Kidney (tissue), 14 donors: Measurements from ENCODE around the gene GNAI3. TPM values are rescaled to one million over a fixed set of nuclear protein-coding genes. Genes with fewer than 3 reads are reported as not detected.

ENCODE experiments used
- DNase-seq, 5 donors: peaks; one replicate each; pipeline ENCODE4 v3.0.0-alpha.2; 2013 to 2020
- FAIRE-seq: peaks from 2 replicates; lab custom pipeline; 2012; peaks lifted over from hg19 to GRCh38; lab: Jason Lieb, UNC
- H3K27ac ChIP-seq, 2 donors: one replicate each; pipeline ENCODE4 v1.7.0; 2013; ENCODE audit warnings: low read depth in 2 of 2, low read length in 2 of 2, inconsistent platforms in 1 of 2
- H3K27me3 ChIP-seq: one replicate; pipeline ENCODE4 v1.7.1; 2013; ENCODE audit warnings: low read length, inconsistent platforms; ENCODE audit not compliant: control insufficient read depth, insufficient read depth
- H3K36me3 ChIP-seq, 3 donors: one replicate each; pipeline versions ENCODE4 v1.7.0 to v1.7.1; 2013; ENCODE audit warnings: low read length in 3 of 3, control low read depth in 1 of 3, inconsistent platforms in 1 of 3; ENCODE audit not compliant: insufficient read depth in 3 of 3, control insufficient read depth in 2 of 3
- H3K4me1 ChIP-seq, 3 donors: one replicate each; pipeline versions ENCODE4 v1.7.0 to v1.7.1; 2013; ENCODE audit warnings: low read length in 3 of 3, inconsistent platforms in 1 of 3, low read depth in 1 of 3; ENCODE audit not compliant: control insufficient read depth in 2 of 3, insufficient read depth in 2 of 3
- H3K4me3 ChIP-seq, 3 donors: one replicate each; pipeline versions ENCODE4 v1.7.0 to v1.8.1; 2013; ENCODE audit warnings: low read length in 3 of 3, control low read depth in 1 of 3, inconsistent platforms in 1 of 3
- H3K9ac ChIP-seq, 3 donors: one replicate each; pipeline versions ENCODE4 v1.7.0 to v1.7.1; 2013; ENCODE audit warnings: low read length in 3 of 3, control low read depth in 1 of 3, inconsistent platforms in 1 of 3
- H3K9me3 ChIP-seq, 3 donors: one replicate each; pipeline versions ENCODE4 v1.7.0 to v1.7.1; 2013; ENCODE audit warnings: low read length in 3 of 3, control low read depth in 1 of 3, inconsistent platforms in 1 of 3; ENCODE audit not compliant: control insufficient read depth in 2 of 3, insufficient read depth in 1 of 3
- intact Hi-C: fragments of 100-400 bp; cut with DNase I; formaldehyde crosslinking; loops from one replicate; pipeline ENCODE4 v1.11.1; 2022
- polyA plus RNA-seq: library from polyadenylated mRNA; stranded (reverse); fragments of 350-450 nt; fragmentation: Illumina TruSeq; extraction: RNeasy Lipid Tissue Mini Kit (QIAGEN cat#74804); gene quantifications from one replicate; pipeline ENCODE4 v1.2.3, GENCODE V29; 2014; ENCODE audit warnings: low read depth, low replicate concordance; ENCODE audit not compliant: insufficient read depth
- total RNA-seq: library from RNA; stranded (reverse); fragmentation: NEBNext Ultra II Directional; extraction: Animal tissue kit (Norgen Biotek cat#: 25700); gene quantifications from one replicate; pipeline ENCODE4 v1.2.1, GENCODE V29; 2021
- TF ChIP-seq, protein P1 (sequence below): IDR thresholded peaks from 3 replicates; pipeline ENCODE4 v1.5.1; 2012; ENCODE audit warnings: mild to moderate bottlenecking, moderate library complexity, borderline replicate concordance; ENCODE audit not compliant: insufficient read depth; ENCODE audit errors: extremely low read depth
- donor health status: control.
- donor health status: control.
- donor health status: control.
- donor health status: control.
- donor health status: control.
- donor health status: DM: yes; HTN: yes; CAD: no.
- donor health status: Normal renal cell carcinoma (clear cell type).

GNAI3 gene
- total and polyA plus RNA-seq, 2 donors from 2014 or later = 4.2 to 8.0 TPM

DNA sequence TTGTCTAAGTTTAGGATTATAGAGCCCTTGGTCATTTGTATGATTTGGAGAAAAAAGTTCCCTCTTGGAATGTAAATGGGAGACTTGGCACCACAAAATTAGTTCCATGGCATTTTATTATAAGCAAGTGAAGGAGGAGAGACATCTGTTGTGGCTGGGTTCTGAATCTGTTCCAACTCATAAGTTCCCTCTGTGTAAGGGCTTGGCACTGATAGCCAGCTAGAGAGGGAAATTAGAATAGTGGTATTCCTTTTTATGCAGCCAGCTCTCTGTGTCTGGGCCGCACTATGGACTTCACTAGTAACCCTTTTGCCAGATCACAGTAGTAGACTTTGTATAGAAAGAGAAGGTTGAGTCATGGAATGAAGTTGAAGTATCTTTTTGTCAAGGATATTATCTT is 31.1 kb downstream of the GNAI3 start:
- Histone ChIP-seq H3K27me3 (no peaks in the 10 kb centered on the region), H3K4me3 (no peak overlapping the region), H3K9me3 (no peaks in the 10 kb centered on the region), H3K36me3 (peaks cover 7 to 23% (median 8%) of the 10 kb centered on the region in 3 donors), H3K9ac (no peak overlapping the region), H3K27ac (no peak overlapping the region), H3K4me1 (peaks cover 0 to 9% (median 0%) of the 10 kb centered on the region in 3 donors)
- no peak for FAIRE-seq
- TF ChIP-seq, protein P1, sequence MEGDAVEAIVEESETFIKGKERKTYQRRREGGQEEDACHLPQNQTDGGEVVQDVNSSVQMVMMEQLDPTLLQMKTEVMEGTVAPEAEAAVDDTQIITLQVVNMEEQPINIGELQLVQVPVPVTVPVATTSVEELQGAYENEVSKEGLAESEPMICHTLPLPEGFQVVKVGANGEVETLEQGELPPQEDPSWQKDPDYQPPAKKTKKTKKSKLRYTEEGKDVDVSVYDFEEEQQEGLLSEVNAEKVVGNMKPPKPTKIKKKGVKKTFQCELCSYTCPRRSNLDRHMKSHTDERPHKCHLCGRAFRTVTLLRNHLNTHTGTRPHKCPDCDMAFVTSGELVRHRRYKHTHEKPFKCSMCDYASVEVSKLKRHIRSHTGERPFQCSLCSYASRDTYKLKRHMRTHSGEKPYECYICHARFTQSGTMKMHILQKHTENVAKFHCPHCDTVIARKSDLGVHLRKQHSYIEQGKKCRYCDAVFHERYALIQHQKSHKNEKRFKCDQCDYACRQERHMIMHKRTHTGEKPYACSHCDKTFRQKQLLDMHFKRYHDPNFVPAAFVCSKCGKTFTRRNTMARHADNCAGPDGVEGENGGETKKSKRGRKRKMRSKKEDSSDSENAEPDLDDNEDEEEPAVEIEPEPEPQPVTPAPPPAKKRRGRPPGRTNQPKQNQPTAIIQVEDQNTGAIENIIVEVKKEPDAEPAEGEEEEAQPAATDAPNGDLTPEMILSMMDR = no peak
- no peak for DNase-seq
- intact Hi-C loops = no loop called here

- H3K9me3 ChIP-seq = no peaks in the 10 kb centered on the region
- H3K36me3 ChIP-seq = peaks cover 16 to 43% (median 21%) of the 10 kb centered on the region in 3 donors
- no peaks in the 10 kb centered on the region for H3K27me3 ChIP-seq
- DNase-seq (no peak), FAIRE-seq (no peak)
- intact Hi-C loops = no loop called here
- no peak overlapping the region for H3K9ac ChIP-seq
- no peak overlapping the region for H3K4me3 ChIP-seq
- H3K27ac ChIP-seq = no peak overlapping the region
- H3K4me1 ChIP-seq = peaks cover 0 to 9% (median 0%) of the 10 kb centered on the region in 3 donors
- TF ChIP-seq, protein P1 = no peak
Measured at GRCh38 chr1:109582021-109582420, 33.6 kb downstream of the GNAI3 start.

DNA sequence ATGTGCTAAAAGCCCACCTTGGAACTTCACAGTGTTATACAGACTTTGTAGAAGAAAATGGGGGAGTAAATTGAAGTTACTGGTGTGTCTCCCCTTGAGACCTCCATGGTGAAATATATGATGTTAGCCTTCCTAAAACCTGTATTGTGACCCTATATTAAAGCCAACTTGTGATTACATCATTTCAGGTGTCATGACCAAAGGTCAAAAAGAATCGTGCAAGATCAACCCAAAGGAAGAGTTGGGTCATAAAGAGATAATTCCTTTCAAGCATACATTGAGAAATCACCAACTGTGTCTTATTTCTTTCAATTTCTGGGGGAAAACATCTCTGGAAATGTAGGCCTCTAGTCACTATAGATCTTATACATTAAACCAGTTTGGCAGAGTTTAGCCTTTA is 36.4 kb downstream of the GNAI3 start:
- peaks cover 20 to 46% (median 25%) of the 10 kb centered on the region in 3 donors for H3K36me3 ChIP-seq
- no peaks in the 10 kb centered on the region for H3K9me3 ChIP-seq
- intact Hi-C loops = no loop called here

More for the DNA sequence above, 36.4 kb downstream of the GNAI3 start:
- Histone ChIP-seq H3K4me3 (no peak overlapping the region), H3K27ac (no peak overlapping the region), H3K4me1 (no peaks in the 10 kb centered on the region), H3K9ac (no peak overlapping the region), H3K27me3 (no peaks in the 10 kb centered on the region)
- no peak for DNase-seq
- FAIRE-seq = no peak
- TF ChIP-seq, protein P1 = no peak
